Heart right ventricle (tissue), 16 donors: ENCODE measurements around the gene BHLHA15. TPM values are rescaled to one million over a fixed set of nuclear protein-coding genes. Genes with fewer than 3 reads are reported as not detected.
A peak's percentile ranks its signal among the peaks of the same experiment; 100 is the strongest.

Source experiments
- ATAC-seq, 8 donors: fragments of 200-7000 bp; cut with Tn5 transposase; one replicate each; pipeline ENCODE4 v1.9.1; 2020; ENCODE audit warnings: mild to moderate bottlenecking in 8 of 8, moderate library complexity in 8 of 8, moderate number of reproducible peaks in 1 of 8
- DNase-seq, 2 donors: peaks; one replicate each; pipeline ENCODE4 v3.0.0-alpha.2; 2020
- H3K27ac ChIP-seq, 10 donors: fragments of 200-600 bp; sonication (generic) in 2 of 10; one replicate each; pipeline versions ENCODE4 v1.5.0 to v1.8.0; 2020 to 2022; ENCODE audit warnings: mild to moderate bottlenecking in 3 of 10
- H3K27me3 ChIP-seq, 7 donors: fragments of 200-600 bp; one replicate each; pipeline ENCODE4 v1.8.0; 2021 to 2022; ENCODE audit warnings: mild to moderate bottlenecking in 2 of 7
- H3K36me3 ChIP-seq, 9 donors: fragments of 200-600 bp; sonication (generic) in 1 of 9; one replicate each; pipeline versions ENCODE4 v1.5.0 to v1.8.0; 2020 to 2022; ENCODE audit warnings: mild to moderate bottlenecking in 2 of 9
- H3K4me1 ChIP-seq, 9 donors: fragments of 200-600 bp; sonication (generic) in 1 of 9; one replicate each; pipeline versions ENCODE4 v1.5.0 to v1.8.0; 2020 to 2022; ENCODE audit warnings: mild to moderate bottlenecking in 4 of 9
- H3K4me3 ChIP-seq, 10 donors: fragments of 200-600 bp; sonication (generic) in 2 of 10; one replicate each; pipeline versions ENCODE4 v1.5.0 to v1.8.0; 2020 to 2022; ENCODE audit warnings: mild to moderate bottlenecking in 7 of 10, moderate library complexity in 2 of 10
- H3K9me3 ChIP-seq, 11 donors: fragments of 200-600 bp in 10 of 11; sonication (generic) in 2 of 11; one replicate each; pipeline versions ENCODE4 v1.5.0 to v1.8.0; 2013 to 2022; ENCODE audit warnings: mild to moderate bottlenecking in 2 of 11, control low read depth in 1 of 11, moderate library complexity in 1 of 11
- WGBS, 2 donors: extraction: QIAGEN DNeasy Blood & Tissue Kit; methylation state at CpG; one replicate each; pipeline ENCODE4 v1.1.7; 2013; ENCODE audit warnings: inconsistent platforms in 1 of 2; 5-methylcytosine and 5-hydroxymethylcytosine counted together
- intact Hi-C, 10 donors: fragments of 100-400 bp; cut with DNase I; formaldehyde crosslinking; loops; one replicate each; pipeline versions ENCODE4 v1.11.1 to v1.14.2; 2022
- polyA plus RNA-seq, 2 donors: library from polyadenylated mRNA; stranded (reverse); fragments of 200-250 nt; gene quantifications; one replicate each; pipeline ENCODE4 v1.2.3, GENCODE V29; 2013
- total RNA-seq, 10 donors: library from RNA; stranded (reverse); fragmentation: NEBNext Ultra II Directional in 3 of 10; extraction: Animal tissue kit (Norgen Biotek cat#: 25700) in 3 of 10; gene quantifications; one replicate each; pipeline versions ENCODE4 v1.2.1 to v1.2.4, GENCODE V29; 2021 to 2023
- TF ChIP-seq, protein P1 (sequence below), 9 donors: fragments of 200-600 bp; sonication (generic) in 2 of 9; IDR thresholded peaks; one replicate each; pipeline versions ENCODE4 v1.5.0 to v1.8.0; 2021 to 2022; ENCODE audit warnings: antibody characterized with exemption in 9 of 9, mild to moderate bottlenecking in 5 of 9, moderate library complexity in 1 of 9
- donor health status: Arrhythmogenic right ventricular cardiomyopathy.
- donor health status: ischemic (EF 13 %, LVEDD 7.1; RV severe dilation, severe dysfunction).
- donor health status: healthy with polysubstance abuse.
- donor health status: DM: no; HTN: yes; CAD: no.
- donor health status: DM: no; HTN: no; CAD: no.
- donor health status: ischemic (EF 25% LVEDD 6.9; RV normal size, moderate dysfunction).
- donor health status: ischemic (EF 25% LVEDD 5.7; RV mildly dilated, moderate dysfunction).
- donor health status: healthy.
- donor health status: DM: yes; HTN: yes; CAD: no.
- donor health status: Ischemic cardiomyopathy.
- donor health status: ischemic (EF 35%, LVEDD 5.7; RV mildly dilated, moderate dysfunction).
- donor health status: nonischemic (EF 11% LVEDD 7.7; RV severe dilation, severe dysfunction).
- donor health status: DM: yes; HTN: yes; CAD: no.
- donor health status: PGD.
- donor health status: ischemic (EF 29% LVEDD 5.4; RV normal size, mild dysfunction).
- donor health status: nonischemic (EF 23%, LVEDD 6.1; RV moderate dilation, normal function).

The BHLHA15 gene
- total and polyA plus RNA-seq, 12 donors: 0.06 TPM; not detected in 11

DNA sequence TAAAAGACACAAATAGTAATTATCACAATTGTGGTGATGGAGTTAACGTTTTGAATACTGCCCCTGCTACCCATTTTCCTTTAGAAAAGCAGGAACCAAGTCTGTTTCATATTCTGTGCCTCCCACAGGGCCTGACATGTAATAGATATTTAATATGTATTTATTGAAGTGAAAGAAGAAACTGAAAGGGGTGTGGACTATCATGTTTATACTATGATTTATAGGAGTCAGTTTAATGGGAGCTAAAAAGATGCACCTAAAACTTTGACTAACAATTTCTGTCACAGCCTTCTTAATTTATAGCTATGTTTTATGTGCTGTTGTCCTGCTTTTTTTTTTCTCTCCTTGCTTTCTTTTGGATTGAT is 24.1 kb upstream of the BHLHA15 start:
- H3K27ac ChIP-seq: peak overlapping the region in 2 of 10 donors; percentile 14 to 33
- TF ChIP-seq, protein P1, sequence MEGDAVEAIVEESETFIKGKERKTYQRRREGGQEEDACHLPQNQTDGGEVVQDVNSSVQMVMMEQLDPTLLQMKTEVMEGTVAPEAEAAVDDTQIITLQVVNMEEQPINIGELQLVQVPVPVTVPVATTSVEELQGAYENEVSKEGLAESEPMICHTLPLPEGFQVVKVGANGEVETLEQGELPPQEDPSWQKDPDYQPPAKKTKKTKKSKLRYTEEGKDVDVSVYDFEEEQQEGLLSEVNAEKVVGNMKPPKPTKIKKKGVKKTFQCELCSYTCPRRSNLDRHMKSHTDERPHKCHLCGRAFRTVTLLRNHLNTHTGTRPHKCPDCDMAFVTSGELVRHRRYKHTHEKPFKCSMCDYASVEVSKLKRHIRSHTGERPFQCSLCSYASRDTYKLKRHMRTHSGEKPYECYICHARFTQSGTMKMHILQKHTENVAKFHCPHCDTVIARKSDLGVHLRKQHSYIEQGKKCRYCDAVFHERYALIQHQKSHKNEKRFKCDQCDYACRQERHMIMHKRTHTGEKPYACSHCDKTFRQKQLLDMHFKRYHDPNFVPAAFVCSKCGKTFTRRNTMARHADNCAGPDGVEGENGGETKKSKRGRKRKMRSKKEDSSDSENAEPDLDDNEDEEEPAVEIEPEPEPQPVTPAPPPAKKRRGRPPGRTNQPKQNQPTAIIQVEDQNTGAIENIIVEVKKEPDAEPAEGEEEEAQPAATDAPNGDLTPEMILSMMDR (IDR thresholded peaks at IDR 0.05): no peak
- DNase-seq (no peak), ATAC-seq (no peak)
- WGBS, 2 donors: 64 to 73% methylated on average over 1 of the region's 1 CpG
- H3K9me3 ChIP-seq: no peaks in the 10 kb centered on the region
- H3K4me1 ChIP-seq: peaks cover 0 to 15% (median 0%) of the 10 kb centered on the region in 9 donors
- H3K36me3 ChIP-seq: peaks cover 0 to 75% (median 9%) of the 10 kb centered on the region in 9 donors
- no peak overlapping the region for H3K4me3 ChIP-seq
- H3K27me3 ChIP-seq: no peaks in the 10 kb centered on the region
- intact Hi-C loops: no loop called here

DNA sequence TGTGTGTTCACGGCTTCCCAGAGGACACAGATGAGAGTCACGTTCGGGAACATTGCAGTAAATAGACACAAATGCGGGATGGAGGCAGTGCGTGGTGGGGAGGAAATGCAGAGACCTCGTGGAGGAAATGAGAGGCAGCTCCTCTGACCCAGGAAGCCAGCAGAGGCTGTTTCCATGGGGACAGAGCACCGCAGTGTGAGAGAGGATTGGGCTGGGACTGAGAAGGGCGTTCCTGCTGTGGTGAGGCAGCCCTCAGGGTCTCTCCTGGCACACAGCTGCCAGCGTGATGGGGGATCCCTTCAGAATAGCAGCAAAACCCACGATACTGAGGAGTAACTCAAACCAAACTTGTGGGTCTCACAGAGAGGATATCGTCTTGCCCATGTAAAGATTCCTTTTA is 21.7 kb upstream of the BHLHA15 start:
- H3K36me3 ChIP-seq: peaks cover 0 to 98% (median 32%) of the 10 kb centered on the region in 9 donors
- H3K27me3 ChIP-seq: no peaks in the 10 kb centered on the region
- no peak overlapping the region for H3K27ac ChIP-seq
- intact Hi-C loops: no loop called here
- ATAC-seq (peak in 1 of 8 donors; percentile 47), DNase-seq (no peak)
- no peaks in the 10 kb centered on the region for H3K9me3 ChIP-seq
- WGBS, 2 donors: 89 to 93% methylated on average over 11 of the region's 11 CpGs
- H3K4me1 ChIP-seq: peaks cover 0 to 15% (median 0%) of the 10 kb centered on the region in 9 donors
- no peak overlapping the region for H3K4me3 ChIP-seq
- TF ChIP-seq, protein P1 (IDR thresholded peaks at IDR 0.05): no peak

DNA sequence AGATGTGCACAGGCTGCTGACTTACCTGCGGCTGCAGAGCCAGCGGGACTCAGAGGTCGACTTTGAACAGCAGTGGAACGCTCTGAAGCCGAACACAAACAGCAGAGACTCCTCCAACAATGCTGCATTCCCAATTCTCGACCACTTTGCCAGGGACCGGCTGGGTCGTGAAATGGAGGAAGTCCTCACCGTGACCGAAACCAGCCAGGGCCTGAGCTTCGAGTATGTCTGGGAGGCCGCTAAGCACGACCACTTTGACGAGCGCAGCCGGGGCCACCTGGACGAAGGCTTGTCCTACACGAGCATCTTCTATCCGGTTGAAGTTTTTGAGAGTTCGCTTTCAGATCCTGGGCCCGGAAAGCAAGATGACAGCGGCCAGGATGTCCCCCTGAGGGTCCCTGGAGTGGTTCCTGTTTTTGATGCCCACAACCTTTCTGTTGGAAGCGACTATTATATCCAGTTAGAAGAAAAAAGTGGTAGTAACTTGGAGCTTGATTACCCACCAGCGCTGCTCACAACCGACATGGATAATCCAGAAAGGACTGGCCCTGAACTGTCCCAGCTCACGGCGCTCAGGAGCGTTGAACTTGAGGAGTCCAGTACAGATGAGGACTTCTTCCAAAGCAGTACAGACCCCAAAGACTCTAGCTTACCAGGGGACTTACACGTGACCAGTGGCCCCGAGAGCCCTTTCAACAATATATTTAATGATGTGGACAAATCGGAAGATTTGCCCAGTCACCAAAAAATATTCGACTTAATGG is 19.4 kb upstream of the BHLHA15 start:
- TF ChIP-seq, protein P1 (IDR thresholded peaks at IDR 0.05): no peak
- ATAC-seq: no peak
- no peak for DNase-seq
- H3K9me3 ChIP-seq: no peaks in the 10 kb centered on the region
- H3K4me1 ChIP-seq: peaks cover 0 to 5% (median 0%) of the 10 kb centered on the region in 9 donors
- H3K27ac ChIP-seq: no peak overlapping the region
- H3K36me3 ChIP-seq: peaks cover 0 to 99% (median 33%) of the 10 kb centered on the region in 9 donors
- intact Hi-C loops: no loop called here
- 97 to 98% methylated on average over 32 of the region's 32 CpGs for WGBS, 2 donors
- no peaks in the 10 kb centered on the region for H3K27me3 ChIP-seq
- H3K4me3 ChIP-seq: no peak overlapping the region

DNA sequence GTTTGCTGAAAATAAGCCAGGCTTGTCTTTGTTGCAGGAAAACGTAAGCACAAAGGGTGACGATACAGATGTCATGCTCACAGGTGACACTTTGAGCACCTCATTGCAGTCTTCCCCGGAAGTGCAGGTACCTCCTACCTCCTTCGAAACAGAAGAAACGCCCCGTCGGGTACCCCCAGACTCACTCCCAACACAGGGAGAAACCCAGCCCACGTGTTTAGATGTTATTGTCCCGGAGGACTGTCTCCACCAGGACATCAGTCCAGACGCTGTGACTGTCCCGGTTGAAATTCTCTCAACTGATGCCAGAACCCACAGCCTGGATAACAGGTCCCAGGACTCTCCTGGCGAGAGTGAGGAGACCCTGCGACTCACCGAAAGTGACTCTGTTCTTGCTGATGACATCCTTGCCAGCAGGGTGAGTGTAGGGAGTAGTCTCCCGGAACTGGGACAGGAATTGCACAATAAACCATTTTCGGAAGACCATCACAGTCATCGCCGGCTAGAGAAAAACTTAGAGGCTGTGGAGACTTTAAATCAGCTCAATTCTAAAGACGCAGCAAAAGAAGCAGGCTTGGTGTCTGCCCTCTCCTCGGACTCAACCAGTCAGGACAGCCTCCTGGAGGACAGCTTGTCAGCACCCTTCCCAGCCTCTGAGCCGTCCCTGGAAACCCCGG is 18.3 kb upstream of the BHLHA15 start:
- H3K36me3 ChIP-seq: peaks cover 0 to 99% (median 37%) of the 10 kb centered on the region in 9 donors

More for the DNA sequence above, 18.3 kb upstream of the BHLHA15 start:
- 90 to 95% methylated on average over 22 of the region's 22 CpGs for WGBS, 2 donors
- no peak for ATAC-seq
- TF ChIP-seq, protein P1 (IDR thresholded peaks at IDR 0.05): no peak
- no peak overlapping the region for H3K27ac ChIP-seq
- H3K4me3 ChIP-seq: no peak overlapping the region
- H3K9me3 ChIP-seq: peaks cover 0 to 3% (median 0%) of the 10 kb centered on the region in 11 donors
- no peaks in the 10 kb centered on the region for H3K27me3 ChIP-seq
- no peak for DNase-seq
- intact Hi-C loops: no loop called here
- no peaks in the 10 kb centered on the region for H3K4me1 ChIP-seq
